ENCODE data around the gene ELOVL3. TPM values are rescaled to one million over a fixed set of nuclear protein-coding genes. Genes with fewer than 3 reads are reported as not detected.
"Not testable (repeated sequence)": the region's sequence is repeated elsewhere in the genome, so short reads cannot be mapped to it uniquely, and the experiment has no call there.

Gene ELOVL3
- total RNA-seq, 1 experiment from 2014 or later, result 0.17 TPM

GRCh38 chr10:102213599-102213998, 12.5 kb upstream of the ELOVL3 start:
- H3K4me3 Mint-ChIP-seq; DNase-seq (ENCODE audit: low spot score); H3K9me3 Mint-ChIP-seq; H3K36me3 Mint-ChIP-seq; H3K27ac Mint-ChIP-seq; ATAC-seq; CTCF ChIA-PET; POLR2A ChIA-PET; H3K4me1 Mint-ChIP-seq: not testable (repeated sequence)
- peaks cover 17% of the 10 kb centered on the region for H3K27me3 Mint-ChIP-seq (ENCODE audit: low read depth)

GRCh38 chr10:102219370-102219769, 6.7 kb upstream of the ELOVL3 start:
- Mint-ChIP-seq H3K4me3 (no peak overlapping the region), H3K4me1 (no peaks in the 10 kb centered on the region), H3K36me3 (no peaks in the 10 kb centered on the region), H3K27me3 (ENCODE audit: low read depth) (peaks cover 41% of the 10 kb centered on the region), H3K9me3 (peaks cover 1% of the 10 kb centered on the region), H3K27ac (no peak overlapping the region)
- TF ChIP-seq MXD4 (CRISPR knock-in tag; IDR thresholded peaks at IDR 0.05; ENCODE audit: borderline replicate concordance), result no peak
- POLR2A ChIA-PET, result no interaction called here
- ATAC-seq (no peak), DNase-seq (ENCODE audit: low spot score) (no peak)
- CTCF ChIA-PET, result interaction anchor here (0.7 to 3.5 kb wide), 5 partner anchors 11 to 451 kb away, joined by 3 to 31 read pairs (median 3); no protein-coding TSS in a partner anchor

DNA sequence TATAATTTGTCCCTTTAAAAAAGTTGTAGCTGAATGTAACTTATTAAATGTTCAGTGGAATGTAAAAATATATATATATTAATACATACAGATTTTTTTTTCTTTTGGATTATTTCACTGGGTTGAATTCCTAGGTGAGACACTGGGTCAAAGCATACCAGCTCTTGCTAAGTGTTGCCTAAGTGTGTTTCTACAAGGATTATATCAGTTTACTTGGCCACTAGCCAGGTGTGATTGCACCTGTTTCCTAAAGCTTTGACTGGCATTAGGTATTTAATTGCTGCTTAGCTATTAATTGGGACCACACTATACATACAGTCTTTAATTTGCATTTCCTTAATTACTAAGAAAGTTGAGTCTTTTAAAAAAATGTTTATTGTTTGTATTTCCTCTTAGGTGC, 5.5 kb upstream of the ELOVL3 start:
- Mint-ChIP-seq H3K27ac (no peak overlapping the region), H3K4me3 (no peak overlapping the region), H3K27me3 (ENCODE audit: low read depth) (peaks cover 53% of the 10 kb centered on the region), H3K36me3 (no peaks in the 10 kb centered on the region), H3K9me3 (no peaks in the 10 kb centered on the region), H3K4me1 (peaks cover 1% of the 10 kb centered on the region; the same call in 1 of the 2 replicates)
- POLR2A ChIA-PET, result no interaction called here
- DNase-seq (ENCODE audit: low spot score) (no peak), ATAC-seq (no peak)
- no peak for TF ChIP-seq OVOL2 (CRISPR knock-in tag; IDR thresholded peaks at IDR 0.05; ENCODE audit: borderline replicate concordance)
- TF ChIP-seq, protein P1, sequence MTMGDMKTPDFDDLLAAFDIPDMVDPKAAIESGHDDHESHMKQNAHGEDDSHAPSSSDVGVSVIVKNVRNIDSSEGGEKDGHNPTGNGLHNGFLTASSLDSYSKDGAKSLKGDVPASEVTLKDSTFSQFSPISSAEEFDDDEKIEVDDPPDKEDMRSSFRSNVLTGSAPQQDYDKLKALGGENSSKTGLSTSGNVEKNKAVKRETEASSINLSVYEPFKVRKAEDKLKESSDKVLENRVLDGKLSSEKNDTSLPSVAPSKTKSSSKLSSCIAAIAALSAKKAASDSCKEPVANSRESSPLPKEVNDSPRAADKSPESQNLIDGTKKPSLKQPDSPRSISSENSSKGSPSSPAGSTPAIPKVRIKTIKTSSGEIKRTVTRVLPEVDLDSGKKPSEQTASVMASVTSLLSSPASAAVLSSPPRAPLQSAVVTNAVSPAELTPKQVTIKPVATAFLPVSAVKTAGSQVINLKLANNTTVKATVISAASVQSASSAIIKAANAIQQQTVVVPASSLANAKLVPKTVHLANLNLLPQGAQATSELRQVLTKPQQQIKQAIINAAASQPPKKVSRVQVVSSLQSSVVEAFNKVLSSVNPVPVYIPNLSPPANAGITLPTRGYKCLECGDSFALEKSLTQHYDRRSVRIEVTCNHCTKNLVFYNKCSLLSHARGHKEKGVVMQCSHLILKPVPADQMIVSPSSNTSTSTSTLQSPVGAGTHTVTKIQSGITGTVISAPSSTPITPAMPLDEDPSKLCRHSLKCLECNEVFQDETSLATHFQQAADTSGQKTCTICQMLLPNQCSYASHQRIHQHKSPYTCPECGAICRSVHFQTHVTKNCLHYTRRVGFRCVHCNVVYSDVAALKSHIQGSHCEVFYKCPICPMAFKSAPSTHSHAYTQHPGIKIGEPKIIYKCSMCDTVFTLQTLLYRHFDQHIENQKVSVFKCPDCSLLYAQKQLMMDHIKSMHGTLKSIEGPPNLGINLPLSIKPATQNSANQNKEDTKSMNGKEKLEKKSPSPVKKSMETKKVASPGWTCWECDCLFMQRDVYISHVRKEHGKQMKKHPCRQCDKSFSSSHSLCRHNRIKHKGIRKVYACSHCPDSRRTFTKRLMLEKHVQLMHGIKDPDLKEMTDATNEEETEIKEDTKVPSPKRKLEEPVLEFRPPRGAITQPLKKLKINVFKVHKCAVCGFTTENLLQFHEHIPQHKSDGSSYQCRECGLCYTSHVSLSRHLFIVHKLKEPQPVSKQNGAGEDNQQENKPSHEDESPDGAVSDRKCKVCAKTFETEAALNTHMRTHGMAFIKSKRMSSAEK (CRISPR knock-in tag; IDR thresholded peaks at IDR 0.05; ENCODE audit: borderline replicate concordance), result no peak
- no peak for TF ChIP-seq SP1 (CRISPR knock-in tag; conservative IDR thresholded peaks at IDR 0.05)
- no peak for TF ChIP-seq ZBTB43 (CRISPR knock-in tag; IDR thresholded peaks at IDR 0.05)
- TF ChIP-seq ELF4 (CRISPR knock-in tag; IDR thresholded peaks at IDR 0.05; ENCODE audit: low read depth), result no peak
- no peak for TF ChIP-seq JAZF1 (CRISPR knock-in tag; IDR thresholded peaks at IDR 0.05)
- CTCF ChIA-PET, result interaction anchor here (0.8 to 3.5 kb wide), 3 partner anchors 10 to 163 kb away, joined by 3 to 31 read pairs (median 3); no protein-coding TSS in a partner anchor

- H3K27ac Mint-ChIP-seq, result no peak overlapping the region
- ChIA-PET POLR2A (no interaction called here), CTCF (interaction anchor here (0.7 to 1.3 kb wide), 2 partner anchors 9 to 161 kb away, joined by 3 to 4 read pairs; no protein-coding TSS in a partner anchor)
- H3K36me3 Mint-ChIP-seq, result no peaks in the 10 kb centered on the region
- H3K4me1 Mint-ChIP-seq, result peaks cover 5% of the 10 kb centered on the region; the same call in 1 of the 2 replicates
- no peaks in the 10 kb centered on the region for H3K9me3 Mint-ChIP-seq
- no peak overlapping the region for H3K4me3 Mint-ChIP-seq
- ATAC-seq, result no peak
- H3K27me3 Mint-ChIP-seq (ENCODE audit: low read depth), result peaks cover 70% of the 10 kb centered on the region
- no peak for DNase-seq (ENCODE audit: low spot score)
- TF ChIP-seq SP1 (CRISPR knock-in tag; conservative IDR thresholded peaks at IDR 0.05) (no peak), ZBTB43 (CRISPR knock-in tag; IDR thresholded peaks at IDR 0.05) (no peak), GRHL2 (CRISPR knock-in tag; IDR thresholded peaks at IDR 0.05; ENCODE audit: insufficient replicate concordance, severe bottlenecking) (no peak), NFYB (CRISPR knock-in tag; conservative IDR thresholded peaks at IDR 0.05; ENCODE audit: low read depth) (no peak), MLX (CRISPR knock-in tag; IDR thresholded peaks at IDR 0.05) (no peak), E2F4 (CRISPR knock-in tag; IDR thresholded peaks at IDR 0.05; ENCODE audit: borderline replicate concordance, low read depth) (no peak), EMX1 (CRISPR knock-in tag; IDR thresholded peaks at IDR 0.05) (no peak)
- TF ChIP-seq, protein P2, sequence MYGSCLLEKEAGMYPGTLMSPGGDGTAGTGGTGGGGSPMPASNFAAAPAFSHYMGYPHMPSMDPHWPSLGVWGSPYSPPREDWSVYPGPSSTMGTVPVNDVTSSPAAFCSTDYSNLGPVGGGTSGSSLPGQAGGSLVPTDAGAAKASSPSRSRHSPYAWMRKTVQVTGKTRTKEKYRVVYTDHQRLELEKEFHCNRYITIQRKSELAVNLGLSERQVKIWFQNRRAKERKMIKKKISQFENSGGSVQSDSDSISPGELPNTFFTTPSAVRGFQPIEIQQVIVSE (CRISPR knock-in tag; IDR thresholded peaks at IDR 0.05; ENCODE audit: borderline replicate concordance), result no peak
- TF ChIP-seq, protein P3, sequence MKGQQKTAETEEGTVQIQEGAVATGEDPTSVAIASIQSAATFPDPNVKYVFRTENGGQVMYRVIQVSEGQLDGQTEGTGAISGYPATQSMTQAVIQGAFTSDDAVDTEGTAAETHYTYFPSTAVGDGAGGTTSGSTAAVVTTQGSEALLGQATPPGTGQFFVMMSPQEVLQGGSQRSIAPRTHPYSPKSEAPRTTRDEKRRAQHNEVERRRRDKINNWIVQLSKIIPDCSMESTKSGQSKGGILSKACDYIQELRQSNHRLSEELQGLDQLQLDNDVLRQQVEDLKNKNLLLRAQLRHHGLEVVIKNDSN (CRISPR knock-in tag; IDR thresholded peaks at IDR 0.05), result no peak
- TF ChIP-seq, protein P4, sequence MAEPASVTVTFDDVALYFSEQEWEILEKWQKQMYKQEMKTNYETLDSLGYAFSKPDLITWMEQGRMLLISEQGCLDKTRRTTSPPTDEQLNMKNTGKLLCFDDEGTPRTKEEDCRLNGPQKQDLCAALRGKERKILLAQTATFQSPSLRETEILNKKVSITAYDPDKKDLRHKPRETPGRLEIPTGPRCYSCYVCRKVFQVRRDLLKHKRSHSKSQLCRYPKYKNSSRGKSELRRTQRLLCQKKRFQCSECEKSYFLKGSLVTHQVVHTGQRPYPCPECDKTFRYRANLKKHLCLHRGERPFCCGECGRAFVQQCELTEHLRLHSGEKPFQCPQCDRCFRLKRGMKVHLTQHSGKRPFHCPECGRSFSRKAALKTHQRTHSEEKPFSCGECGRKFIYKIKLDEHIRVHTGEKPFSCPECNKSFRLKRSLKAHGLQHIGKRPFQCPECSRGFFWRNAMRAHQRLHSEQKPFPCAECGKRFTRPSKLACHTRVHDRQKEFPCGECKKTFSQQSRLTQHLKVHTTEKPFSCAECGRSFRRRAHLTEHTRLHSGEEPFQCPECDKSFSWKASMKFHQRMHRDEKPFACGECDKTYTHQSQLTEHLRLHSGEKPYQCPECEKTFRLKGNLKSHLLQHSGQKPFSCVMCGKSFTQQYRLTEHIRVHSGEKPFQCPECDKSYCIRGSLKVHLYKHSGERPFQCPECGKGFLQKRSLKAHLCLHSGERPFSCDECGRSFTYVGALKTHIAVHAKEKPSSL (CRISPR knock-in tag; conservative IDR thresholded peaks at IDR 0.05), result no peak
Measured at GRCh38 chr10:102222797-102223196, 3.3 kb upstream of the ELOVL3 start.
